HG03469 (cell line): ENCODE measurements around the gene ARMC2.
"Not testable (repeated sequence)": the region's sequence is repeated elsewhere in the genome, so short reads cannot be mapped to it uniquely, and the experiment has no call there.

Source experiments
- ATAC-seq: cut with Tn5 transposase; IDR thresholded peaks from one replicate; pipeline ENCODE4 v1.9.1; 2021; ENCODE audit warnings: mild to moderate bottlenecking, moderate library complexity, moderate number of reproducible peaks; ENCODE audit not compliant: unreplicated experiment

Gene ARMC2, protein sequence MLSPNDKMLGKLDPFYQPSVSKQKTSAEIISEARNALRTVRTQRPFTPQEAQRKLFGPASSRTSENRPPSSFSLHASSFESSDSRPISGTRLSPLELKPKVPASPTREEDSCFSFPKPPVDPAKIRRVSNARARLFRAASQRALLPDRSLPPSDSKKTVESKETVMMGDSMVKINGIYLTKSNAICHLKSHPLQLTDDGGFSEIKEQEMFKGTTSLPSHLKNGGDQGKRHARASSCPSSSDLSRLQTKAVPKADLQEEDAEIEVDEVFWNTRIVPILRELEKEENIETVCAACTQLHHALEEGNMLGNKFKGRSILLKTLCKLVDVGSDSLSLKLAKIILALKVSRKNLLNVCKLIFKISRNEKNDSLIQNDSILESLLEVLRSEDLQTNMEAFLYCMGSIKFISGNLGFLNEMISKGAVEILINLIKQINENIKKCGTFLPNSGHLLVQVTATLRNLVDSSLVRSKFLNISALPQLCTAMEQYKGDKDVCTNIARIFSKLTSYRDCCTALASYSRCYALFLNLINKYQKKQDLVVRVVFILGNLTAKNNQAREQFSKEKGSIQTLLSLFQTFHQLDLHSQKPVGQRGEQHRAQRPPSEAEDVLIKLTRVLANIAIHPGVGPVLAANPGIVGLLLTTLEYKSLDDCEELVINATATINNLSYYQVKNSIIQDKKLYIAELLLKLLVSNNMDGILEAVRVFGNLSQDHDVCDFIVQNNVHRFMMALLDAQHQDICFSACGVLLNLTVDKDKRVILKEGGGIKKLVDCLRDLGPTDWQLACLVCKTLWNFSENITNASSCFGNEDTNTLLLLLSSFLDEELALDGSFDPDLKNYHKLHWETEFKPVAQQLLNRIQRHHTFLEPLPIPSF

DNA sequence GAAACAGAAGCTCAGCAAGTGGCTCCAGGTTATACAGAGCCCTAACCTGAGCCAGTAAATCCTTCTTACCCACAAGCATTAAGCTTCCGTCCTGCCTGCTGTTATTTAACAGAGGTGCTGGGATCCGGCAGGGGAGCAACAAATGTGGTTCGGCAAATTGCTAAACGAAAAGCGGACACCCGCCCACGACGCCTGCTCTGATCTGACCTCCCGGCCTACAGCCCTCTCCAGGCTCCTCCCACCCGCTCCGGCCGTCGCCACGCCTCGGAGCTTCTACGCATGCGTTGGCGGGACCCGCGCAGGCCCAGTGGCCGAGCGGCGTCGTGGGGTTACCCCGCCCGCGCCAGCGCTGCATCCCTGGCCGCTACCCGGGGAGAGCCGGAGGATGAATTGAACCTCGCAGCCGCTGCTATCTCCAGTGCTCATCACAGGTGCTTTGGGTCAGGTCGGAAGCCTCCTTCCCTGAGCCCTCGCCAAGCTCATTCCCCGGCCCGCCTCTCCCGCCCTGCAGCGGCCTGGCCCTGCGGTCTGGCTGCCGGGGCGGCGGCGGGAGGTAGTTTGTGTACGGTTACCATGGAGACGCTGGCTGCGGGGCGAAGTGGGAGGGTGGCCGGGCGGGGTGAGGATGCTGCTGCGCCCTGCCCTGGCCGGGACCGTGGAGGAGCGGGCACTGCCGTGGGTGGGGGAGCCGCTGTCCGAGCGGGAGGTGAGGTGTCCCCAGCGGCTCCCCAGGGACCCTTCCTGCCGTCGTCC, at the start of gene ARMC2:
ARMC2 (plus strand) TSS at position 307 of the 753 bp plus-strand sequence. CDS start 5,846 bp downstream, outside the sequence.
- peak; percentile 83 for ATAC-seq

DNA sequence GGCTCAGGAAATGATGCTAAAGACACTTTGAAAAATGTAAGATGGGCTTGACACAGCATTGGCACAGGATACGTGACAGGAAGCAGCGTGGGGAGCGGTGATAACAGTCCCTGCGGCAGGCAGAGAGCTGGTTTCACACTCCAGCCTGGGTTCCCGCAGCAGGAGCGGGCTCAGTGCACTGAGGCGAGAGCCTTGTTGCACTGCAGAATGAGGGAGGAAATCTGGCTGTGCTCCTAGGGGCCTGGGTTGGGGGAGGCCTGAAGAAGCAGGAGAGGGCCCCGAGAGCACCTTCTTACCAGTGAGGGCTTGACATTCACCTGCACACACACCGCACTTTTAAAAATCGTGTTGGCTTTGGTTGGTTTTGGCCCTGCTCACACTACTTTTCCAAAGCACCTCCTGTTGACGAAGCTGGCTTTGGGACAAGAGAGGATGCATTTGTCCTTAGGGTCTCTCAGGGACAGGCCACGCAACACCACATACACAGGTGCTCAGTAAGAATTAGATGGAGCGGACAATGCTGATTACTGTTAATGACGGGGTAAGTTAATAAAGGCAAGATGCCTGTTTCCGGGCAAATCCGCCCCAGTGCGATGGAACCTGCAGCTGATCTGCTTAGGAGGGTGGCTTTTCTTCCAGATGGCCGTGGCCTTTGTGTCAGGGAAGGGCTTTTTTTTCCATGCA, 49.4 kb upstream of the ARMC2 start:
- ATAC-seq: no peak

DNA sequence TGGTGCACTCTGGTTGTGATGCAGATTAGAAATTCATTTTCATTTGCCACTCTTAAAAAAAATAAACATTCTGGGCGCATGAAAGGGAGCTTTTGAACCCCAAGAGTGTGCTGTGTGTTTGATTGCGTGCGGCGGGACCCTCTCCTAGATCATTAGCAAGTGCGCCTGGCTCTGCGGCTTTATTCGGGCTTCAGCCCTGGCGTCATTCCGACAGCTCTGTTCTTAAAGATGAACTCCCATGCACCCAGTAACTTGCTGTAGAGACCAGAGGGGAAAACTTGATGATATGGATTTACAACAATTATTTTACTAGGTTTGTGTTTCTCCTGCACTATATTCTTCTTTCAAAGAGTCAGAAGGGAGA, 48.9 kb upstream of the ARMC2 start:
- no peak for ATAC-seq

DNA sequence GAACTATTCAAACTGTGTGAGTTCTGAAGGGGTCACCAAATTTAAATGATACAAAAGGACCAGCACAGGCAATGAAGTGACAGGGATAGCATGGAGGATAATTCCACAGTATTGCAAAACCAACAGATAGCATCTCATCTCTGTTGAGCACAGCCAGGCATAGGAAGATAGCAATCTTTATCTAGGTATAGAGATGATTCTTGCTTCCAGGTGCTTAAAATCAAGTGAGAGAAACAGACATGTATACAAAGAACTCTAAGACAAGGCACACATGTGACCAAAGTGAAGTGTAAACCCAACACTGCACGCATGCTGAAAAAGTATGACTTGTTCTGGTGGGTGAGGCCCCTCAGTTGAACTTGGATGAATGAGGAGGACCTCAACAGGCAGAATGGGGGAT, 48.4 kb upstream of the ARMC2 start:
- ATAC-seq: no peak

DNA sequence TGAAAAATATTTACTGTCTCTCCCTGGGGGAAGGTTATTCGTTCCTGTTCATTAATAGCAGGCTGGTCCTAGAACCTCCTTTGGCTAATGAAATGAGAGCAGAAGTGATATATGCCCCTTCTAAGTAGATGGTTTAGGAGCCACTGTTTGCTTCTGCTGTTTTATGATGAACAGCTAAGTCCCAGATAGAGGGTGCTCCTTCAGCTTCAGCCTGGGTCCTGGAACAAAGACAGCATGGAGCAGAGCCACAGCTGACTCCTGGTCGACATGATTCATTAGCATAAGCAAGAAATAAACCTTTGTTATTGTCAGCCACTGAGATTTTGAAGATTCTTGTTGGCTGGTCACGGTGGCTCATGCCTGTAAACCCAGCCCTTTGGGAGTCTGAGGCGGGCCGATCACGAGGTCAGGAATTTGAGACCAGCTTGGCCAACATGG, 47.8 kb upstream of the ARMC2 start:
- no peak for ATAC-seq

DNA sequence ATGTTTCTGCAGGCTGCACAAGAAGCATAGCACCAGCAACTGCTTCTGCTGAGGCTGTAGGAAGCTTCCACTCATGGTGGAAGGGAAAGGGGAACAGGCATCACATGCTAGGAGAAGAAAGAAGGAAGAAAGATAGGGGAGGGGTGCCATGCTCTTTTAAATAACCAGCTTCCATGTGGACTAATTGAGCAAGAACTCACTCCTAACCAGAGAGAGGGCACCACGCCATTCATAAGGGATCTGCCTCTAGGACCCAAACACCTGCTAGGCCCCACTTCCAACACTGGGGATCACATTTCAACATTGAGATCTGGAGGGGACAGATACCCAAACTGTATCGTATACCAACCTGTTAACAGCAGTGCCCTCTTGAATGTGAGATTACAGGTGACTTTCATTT, 46.9 kb upstream of the ARMC2 start:
- ATAC-seq: no peak

DNA sequence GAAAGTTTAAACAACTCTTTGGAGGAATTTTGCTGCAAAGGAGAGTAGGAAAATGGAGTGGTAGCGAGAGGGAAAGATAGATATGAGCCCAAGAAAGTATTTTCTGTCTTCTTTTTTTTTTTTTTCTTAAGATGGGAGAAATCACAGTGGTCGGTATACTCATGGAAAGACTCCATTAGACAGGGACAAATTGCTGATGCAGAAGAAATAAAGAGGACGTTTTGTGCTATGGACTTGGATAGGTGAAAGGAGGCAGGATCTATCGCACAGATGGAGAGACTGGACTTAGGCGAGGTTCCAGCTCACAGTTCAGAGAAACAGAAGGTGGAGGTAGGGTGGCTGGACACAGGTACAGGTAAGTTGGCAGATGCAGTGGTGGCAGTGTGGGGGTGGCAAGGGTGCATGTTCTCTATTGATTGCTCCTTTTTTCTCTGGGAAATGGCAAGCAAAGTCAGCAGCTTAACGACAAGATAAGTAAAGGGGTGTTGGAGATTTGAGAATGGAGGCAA, 44.2 kb upstream of the ARMC2 start:
- no peak for ATAC-seq

DNA sequence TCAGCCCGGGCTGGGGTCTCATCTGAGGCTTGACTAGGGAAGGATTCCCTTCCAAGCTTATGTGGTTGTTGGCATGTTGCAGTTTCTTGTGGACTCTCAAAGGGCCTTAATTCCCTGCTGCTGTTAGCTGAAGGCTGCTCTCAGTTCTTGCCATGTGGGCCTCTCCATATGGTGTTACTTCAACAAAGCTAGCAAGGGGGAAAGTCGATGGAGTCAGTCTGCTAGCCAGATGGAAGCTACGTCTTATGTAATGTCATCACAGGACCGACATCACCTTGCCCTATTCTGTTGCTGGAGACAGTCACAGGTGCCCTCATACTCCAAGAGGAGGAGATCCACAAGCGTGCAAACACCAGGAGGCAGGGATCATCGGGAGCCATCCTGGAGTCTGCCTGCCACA, 43.3 kb upstream of the ARMC2 start:
- ATAC-seq: no peak

DNA sequence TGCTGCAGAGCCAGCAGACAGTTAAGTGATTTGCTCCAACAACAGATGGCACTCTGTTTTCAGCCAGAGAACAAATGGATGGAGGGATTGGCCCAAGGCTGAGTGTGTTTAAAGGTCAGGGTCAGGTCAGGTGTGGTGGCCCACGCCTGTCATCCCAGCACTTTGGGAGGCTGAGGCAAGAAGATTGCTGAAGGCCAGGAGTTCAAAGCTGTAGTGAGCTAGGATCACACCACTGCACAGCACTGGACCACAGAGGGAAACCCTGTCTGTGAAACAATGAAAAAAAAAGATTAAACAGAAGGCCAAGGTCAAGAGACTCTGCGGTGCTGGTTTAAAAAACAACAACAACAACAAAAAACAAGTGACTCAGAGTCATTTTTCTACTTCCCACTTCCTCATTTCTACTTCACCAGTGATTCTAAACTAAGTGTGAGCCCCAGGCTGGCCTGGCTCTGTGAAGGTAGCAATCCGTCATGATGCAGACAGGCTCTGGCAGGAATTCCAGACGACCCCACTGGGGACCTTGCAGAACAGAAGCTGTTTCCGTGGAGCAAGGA, 42.5 kb upstream of the ARMC2 start:
- no peak for ATAC-seq

DNA sequence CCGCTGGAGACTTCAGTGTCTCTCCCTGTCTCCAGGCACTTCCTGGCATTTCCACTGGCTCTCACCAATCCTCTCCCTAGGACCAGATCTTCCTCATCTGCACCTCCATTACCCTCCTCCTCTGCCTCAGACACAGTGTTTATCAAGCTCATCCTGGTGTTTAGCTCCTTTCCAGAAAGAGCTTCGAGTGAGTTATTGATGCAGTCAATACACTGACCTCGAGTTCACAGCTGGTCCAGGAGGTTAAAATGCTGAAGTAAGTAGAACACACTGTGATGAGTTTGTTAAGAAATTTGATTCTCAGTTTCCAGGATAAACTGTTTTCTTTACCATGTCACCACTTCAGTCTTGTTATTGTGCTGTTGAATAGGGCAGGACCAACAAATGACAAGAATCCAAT, 42.1 kb upstream of the ARMC2 start:
- ATAC-seq: no peak

DNA sequence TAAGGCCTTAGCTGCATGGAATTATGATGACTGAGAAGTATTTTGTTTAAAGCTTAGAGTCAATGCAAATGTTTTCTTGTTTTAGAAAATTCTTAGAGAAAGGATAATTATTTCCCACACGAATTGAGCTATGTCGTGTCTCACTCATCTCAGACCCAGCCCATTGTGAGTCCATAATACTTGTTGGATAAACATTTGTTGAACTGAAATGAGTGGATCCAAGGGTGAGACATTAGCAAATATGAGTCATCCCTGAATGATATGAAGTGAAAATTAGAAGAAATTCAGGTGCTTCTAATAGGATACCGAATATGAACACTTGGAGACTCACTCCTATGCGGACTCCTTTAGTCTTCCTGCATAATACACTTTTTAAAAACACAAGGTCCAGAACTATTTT, 41.6 kb upstream of the ARMC2 start:
- no peak for ATAC-seq

DNA sequence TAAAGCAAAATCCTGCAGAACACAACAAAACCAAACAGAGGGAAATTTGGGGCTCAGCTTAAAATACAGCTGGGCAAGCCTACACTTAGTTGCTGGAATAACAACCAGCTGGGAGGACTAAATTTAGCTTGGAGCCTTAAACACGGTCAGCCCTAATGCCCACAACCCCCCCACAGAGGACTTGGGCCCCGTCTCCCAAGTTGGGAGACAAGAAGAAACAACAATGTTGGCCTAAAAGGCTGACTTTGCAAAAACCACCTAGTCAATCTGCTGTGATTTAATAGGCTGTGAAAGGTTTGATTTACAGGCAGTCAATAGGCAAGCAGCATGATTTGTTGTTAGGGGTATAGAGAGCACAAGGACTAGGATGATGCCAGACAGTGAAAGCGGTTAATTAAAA, 40.3 kb upstream of the ARMC2 start:
- no peak for ATAC-seq

DNA sequence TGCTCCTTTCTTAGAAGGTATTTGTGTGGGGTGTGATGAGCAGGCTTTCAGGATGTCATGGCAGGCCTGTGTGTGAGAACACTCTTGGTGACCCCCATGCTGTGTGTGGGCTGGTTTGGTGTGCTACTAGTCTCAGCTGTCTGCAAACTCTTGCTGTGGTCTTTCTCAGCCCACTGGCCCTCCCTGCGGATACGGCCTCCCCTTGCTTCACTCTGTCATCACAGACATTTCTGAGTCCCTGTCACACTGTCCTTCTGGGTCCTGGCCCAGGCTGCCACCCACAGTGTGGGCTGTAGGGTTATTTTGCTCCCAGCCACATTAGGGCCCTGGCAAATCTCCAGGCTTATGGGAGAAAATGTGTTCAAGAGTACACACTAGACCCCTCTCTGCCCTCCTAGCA, 39.0 kb upstream of the ARMC2 start:
- no peak for ATAC-seq

DNA sequence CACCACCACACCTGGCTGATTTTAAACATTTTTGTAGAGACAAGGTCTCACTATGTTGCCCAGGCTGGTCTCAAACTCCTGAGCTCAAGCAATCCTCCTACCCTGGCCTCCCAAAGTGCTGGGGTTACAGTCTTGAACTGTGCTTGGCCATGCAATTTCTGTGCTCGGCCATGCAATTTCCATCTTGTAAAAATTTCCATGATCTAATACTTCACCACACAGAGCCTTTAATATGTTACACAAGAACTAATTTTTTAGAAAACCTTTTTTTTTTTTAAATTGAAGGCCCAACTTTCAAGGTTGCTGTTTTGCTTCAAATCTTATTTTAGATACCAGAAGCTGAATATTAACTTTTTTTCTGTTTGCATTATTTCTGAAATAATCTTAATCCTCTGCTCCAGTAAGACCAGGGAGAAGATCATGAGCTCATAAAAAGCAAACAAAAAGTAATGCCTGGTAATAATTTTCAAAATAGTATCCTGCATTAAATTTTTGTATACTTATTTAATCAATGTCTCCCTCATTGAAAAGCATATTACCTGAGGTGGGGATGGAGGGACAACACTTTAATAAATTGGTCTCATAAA, 38.1 kb upstream of the ARMC2 start:
- ATAC-seq: no peak

DNA sequence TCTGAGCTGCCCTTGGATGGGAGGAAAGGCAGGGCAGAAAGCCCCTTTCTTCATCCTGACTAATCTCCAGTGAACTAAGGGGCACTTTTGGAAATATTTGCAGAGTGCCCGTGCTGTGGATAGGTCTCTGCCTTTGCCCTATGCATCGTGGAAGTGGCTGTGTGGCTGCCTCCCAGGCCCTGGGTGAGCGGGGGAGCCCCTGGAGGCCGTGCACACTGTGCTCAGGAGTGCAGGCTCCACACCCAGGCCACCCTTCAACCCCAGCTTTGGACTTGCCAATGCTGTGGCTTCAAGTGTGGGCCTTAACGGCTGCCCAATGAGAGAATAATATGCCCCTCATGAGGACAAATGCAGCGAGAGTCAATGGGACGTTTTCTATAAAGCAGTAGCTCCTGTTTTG, 36.7 kb upstream of the ARMC2 start:
- ATAC-seq: no peak

DNA sequence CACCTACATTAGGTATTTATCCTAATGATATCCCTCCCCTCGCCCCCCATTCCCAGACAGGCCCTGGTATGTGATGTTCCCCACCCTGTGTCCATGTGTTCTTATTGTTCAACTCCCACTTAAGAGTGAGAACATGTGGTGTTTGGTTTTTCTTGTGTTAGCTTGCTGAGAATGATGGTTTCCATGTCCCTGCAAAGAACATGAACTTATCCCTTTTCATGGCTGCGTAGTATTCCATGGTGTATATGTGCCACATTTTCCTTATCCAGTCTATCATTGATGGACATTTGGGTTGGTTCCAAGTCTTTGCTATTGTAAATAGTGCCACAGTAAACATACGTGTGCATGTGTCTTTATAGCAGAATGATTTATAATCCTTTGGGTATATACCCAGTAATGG, 35.0 kb upstream of the ARMC2 start:
- ATAC-seq: not testable (repeated sequence)

DNA sequence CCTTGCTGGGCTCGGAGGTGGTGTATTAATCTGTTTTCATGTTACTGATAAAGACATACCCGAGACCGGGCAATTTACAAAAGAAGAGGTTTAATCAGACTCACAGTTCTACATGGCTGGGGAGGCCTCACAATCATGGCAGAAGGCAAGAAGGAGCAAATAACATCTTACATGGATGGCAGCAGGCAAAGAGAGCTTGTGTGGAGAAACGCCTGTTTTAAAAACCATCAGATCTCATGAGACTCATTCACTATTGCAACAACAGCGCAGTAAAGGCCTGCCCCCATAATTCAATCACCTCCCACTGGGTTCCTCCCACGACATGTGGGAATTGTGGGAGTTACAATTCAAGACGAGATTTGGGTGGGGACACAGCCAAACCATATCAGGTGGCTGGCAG, 30.9 kb upstream of the ARMC2 start:
- ATAC-seq: not testable (repeated sequence)

DNA sequence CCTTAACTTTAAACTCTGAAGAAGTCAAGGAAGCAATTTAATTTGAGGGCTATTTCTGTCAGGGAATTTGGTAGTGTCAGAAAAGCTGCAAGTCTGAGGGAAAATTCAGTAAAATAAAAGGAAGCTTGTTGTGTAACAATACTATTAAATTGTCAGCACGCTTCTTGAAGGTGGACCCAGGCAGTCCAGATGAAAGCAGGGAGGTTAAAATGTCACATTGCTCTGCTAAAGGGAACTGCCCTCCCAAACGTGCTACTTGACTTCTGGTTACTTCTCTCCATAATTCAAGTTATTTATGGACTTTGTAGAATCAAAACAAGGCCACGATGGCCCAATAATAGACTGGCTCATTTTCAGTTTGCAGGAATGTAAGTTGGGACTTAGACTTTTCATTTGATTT, 28.2 kb upstream of the ARMC2 start:
- no peak for ATAC-seq

DNA sequence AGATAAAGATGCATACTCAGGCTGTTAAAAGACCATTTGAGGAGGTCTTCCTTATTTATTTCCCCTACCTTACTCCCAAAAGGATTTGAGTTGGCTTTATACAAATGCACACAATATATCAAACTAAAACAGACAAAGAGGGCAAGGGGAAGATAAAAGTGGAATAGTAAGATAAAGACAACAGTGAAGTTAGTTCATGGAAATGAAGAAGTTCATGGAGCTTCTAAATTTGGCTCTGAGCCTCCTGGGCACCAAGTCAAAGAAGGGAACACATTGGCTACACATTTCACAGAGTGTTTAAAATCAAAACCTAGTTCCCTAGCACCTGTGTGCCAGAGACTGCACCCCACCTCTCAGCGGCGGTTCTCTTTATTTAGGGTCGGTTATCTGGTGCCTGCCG, 25.8 kb upstream of the ARMC2 start:
- ATAC-seq: no peak

DNA sequence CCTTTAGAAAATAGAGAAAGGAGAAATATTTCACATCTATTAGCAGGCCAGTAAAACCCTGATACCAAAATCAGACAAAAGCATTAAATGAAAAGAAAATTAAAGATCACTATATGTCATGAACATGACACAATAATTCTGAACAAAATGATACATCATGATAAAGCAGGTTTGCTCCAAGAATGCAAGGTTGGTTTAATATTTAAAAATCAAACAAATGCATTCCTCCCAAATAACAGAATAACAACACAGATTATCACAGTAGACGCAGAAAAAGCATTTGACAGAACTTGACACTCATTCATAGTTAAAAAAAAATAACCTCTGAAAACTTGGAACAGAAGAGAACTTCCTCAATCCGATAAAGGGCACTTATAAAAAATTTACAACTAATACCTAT, 22.9 kb upstream of the ARMC2 start:
- no peak for ATAC-seq
